GM18505 (cell line): ENCODE measurements around the gene PEAK1.

Experiments
- ATAC-seq: cut with Tn5 transposase; IDR thresholded peaks from one replicate; pipeline ENCODE4 v1.9.1; 2021; ENCODE audit not compliant: unreplicated experiment
- POLR2A ChIP-seq: IDR thresholded peaks from 4 replicates; pipeline ENCODE4 v1.6.1; 2011; ENCODE audit warnings: borderline replicate concordance; ENCODE audit not compliant: insufficient read depth, insufficient read length; ENCODE audit errors: extremely low read depth

The PEAK1 gene

DNA sequence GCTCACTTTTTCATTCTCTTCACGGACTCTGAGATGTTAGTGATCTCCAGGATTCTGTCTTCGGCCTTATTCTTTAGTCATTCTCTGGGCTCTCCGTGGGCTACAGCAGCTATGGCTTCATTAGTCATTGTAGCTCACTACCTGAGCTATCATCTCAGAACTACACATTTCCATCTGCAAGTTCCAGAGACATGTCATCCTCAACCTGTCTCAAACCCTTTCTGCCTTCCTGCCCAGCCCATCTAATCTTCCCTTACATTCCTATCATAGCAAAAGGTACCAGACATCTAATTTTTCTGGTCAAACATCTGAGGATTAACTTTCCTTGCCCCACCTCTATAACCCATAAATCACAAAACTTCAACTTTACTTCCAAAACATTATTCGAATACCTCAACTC, 362.2 kb downstream of the PEAK1 start:
- no peak for TF ChIP-seq POLR2A
- no peak for ATAC-seq

DNA sequence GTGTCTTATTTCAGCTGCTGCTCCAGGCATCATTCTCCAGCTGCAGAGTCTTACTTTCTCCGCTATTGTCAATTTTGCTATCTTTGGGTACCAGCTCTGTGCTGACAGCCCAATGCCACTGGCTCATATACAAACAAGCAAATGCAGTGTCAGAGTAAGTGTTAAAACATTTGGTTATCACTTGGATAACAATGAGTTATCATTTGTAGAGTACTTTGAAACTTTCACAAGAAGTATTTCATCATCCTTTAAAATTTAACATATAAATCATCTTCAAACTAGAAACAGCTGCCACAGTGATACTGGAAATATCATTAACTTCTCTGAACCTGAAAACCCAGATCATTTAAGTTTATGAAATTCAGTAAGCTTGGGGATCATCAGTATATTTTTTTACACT, 362.8 kb downstream of the PEAK1 start:
- no peak for TF ChIP-seq POLR2A
- no peak for ATAC-seq

- no peak for TF ChIP-seq POLR2A
- no peak for ATAC-seq
Observed at GRCh38 chr15:77053709-77054108, 366.2 kb downstream of the PEAK1 start.

GRCh38 chr15:77052556-77052955, 367.3 kb downstream of the PEAK1 start:
- no peak for ATAC-seq
- no peak for TF ChIP-seq POLR2A
